ENCODE data around the gene GPRIN2. TPM values are rescaled to one million over a fixed set of nuclear protein-coding genes. Genes with fewer than 3 reads are reported as not detected.

The GPRIN2 gene
- total and polyA plus RNA-seq, 7 experiments from 2014 or later = not detected

GRCh38 chr10:46549171-46550075 is 7.0 kb downstream of the GPRIN2 start:
- intact Hi-C loops (cut with micrococcal nuclease) = no loop called here
- Histone ChIP-seq H3K27me3 (ENCODE audit: control insufficient read depth in 2 of 2, insufficient read depth in 2 of 2, low read length in 2 of 2) (peaks cover 0 to 2% of the 10 kb centered on the region in 2 donors), H3K27ac (ENCODE audit: low read depth, low read length) (no peak overlapping the region), H3K4me3 (ENCODE audit: low read length) (no peak overlapping the region), H3K9me3 (ENCODE audit: control insufficient read depth in 2 of 3, low read length in 3 of 3) (no peaks in the 10 kb centered on the region), H3K36me3 (ENCODE audit: control insufficient read depth in 2 of 3, insufficient read depth in 3 of 3, low read length in 3 of 3) (no peaks in the 10 kb centered on the region), H3K4me1 (ENCODE audit: control insufficient read depth in 2 of 2, insufficient read depth in 2 of 2, low read length in 2 of 2) (no peaks in the 10 kb centered on the region)
- peak in 3 of 9 donors; percentile 7 to 19 (median 10) for DNase-seq
- ChIA-PET CTCF (no interaction called here), POLR2A (no interaction called here)
- Mint-ChIP-seq H3K4me1 (no peaks in the 10 kb centered on the region), H3K27ac (no peak overlapping the region), H3K36me3 (no peaks in the 10 kb centered on the region), H3K27me3 (peaks cover 0 to 4% (median 0%) of the 10 kb centered on the region in 5 donors), H3K9me3 (no peaks in the 10 kb centered on the region), H3K4me3 (no peak overlapping the region)
- no peak for ATAC-seq

- Histone ChIP-seq H3K27ac (ENCODE audit: low read depth, low read length) (no peak overlapping the region), H3K27me3 (ENCODE audit: control insufficient read depth in 2 of 2, insufficient read depth in 2 of 2, low read length in 2 of 2) (peaks cover 0 to 2% of the 10 kb centered on the region in 2 donors), H3K4me1 (ENCODE audit: control insufficient read depth in 2 of 2, insufficient read depth in 2 of 2, low read length in 2 of 2) (no peaks in the 10 kb centered on the region), H3K9me3 (ENCODE audit: control insufficient read depth in 2 of 3, low read length in 3 of 3) (no peaks in the 10 kb centered on the region), H3K4me3 (ENCODE audit: low read length) (no peak overlapping the region), H3K36me3 (ENCODE audit: control insufficient read depth in 2 of 3, insufficient read depth in 3 of 3, low read length in 3 of 3) (no peaks in the 10 kb centered on the region)
- Mint-ChIP-seq H3K27me3 (peaks cover 0 to 10% (median 0%) of the 10 kb centered on the region in 5 donors), H3K27ac (no peak overlapping the region), H3K36me3 (no peaks in the 10 kb centered on the region), H3K9me3 (no peaks in the 10 kb centered on the region), H3K4me1 (no peaks in the 10 kb centered on the region), H3K4me3 (no peak overlapping the region)
- ChIA-PET CTCF (no interaction called here), POLR2A (no interaction called here)
- DNase-seq (peak in 2 of 9 donors; percentile 4 to 19), ATAC-seq (no peak)
- intact Hi-C loops (cut with micrococcal nuclease) = no loop called here
These were observed 7.9 kb downstream of the GPRIN2 start for GRCh38 chr10:46548498-46549090.

GRCh38 chr10:46547541-46548497 is 8.6 kb downstream of the GPRIN2 start:
- no peaks in the 10 kb centered on the region for H3K4me1 Mint-ChIP-seq
- H3K36me3 Mint-ChIP-seq = no peaks in the 10 kb centered on the region
- Histone ChIP-seq H3K4me3 (ENCODE audit: low read length) (no peak overlapping the region), H3K27me3 (ENCODE audit: control insufficient read depth in 2 of 2, insufficient read depth in 2 of 2, low read length in 2 of 2) (peaks cover 0 to 2% of the 10 kb centered on the region in 2 donors), H3K36me3 (ENCODE audit: control insufficient read depth in 2 of 3, insufficient read depth in 3 of 3, low read length in 3 of 3) (no peaks in the 10 kb centered on the region), H3K4me1 (ENCODE audit: control insufficient read depth in 2 of 2, insufficient read depth in 2 of 2, low read length in 2 of 2) (no peaks in the 10 kb centered on the region), H3K27ac (ENCODE audit: low read depth, low read length) (no peak overlapping the region), H3K9me3 (ENCODE audit: control insufficient read depth in 2 of 3, low read length in 3 of 3) (no peaks in the 10 kb centered on the region)
- H3K9me3 Mint-ChIP-seq = no peaks in the 10 kb centered on the region
- ChIA-PET POLR2A (no interaction called here), CTCF (no interaction called here)
- ATAC-seq (no peak), DNase-seq (peak in 2 of 9 donors; percentile 3 to 8)
- H3K27me3 Mint-ChIP-seq = peaks cover 4 to 17% (median 6%) of the 10 kb centered on the region in 5 donors
- no peak overlapping the region for H3K27ac Mint-ChIP-seq
- intact Hi-C loops (cut with micrococcal nuclease) = no loop called here
- H3K4me3 Mint-ChIP-seq = no peak overlapping the region

- H3K4me1 ChIP-seq (ENCODE audit: control insufficient read depth in 2 of 2, insufficient read depth in 2 of 2, low read length in 2 of 2) = no peaks in the 10 kb centered on the region
- POLR2A ChIA-PET = no interaction called here
- H3K27me3 Mint-ChIP-seq = peaks cover 13 to 27% (median 15%) of the 10 kb centered on the region in 5 donors
- H3K36me3 ChIP-seq (ENCODE audit: control insufficient read depth in 2 of 3, insufficient read depth in 3 of 3, low read length in 3 of 3) = no peaks in the 10 kb centered on the region
- H3K9me3 ChIP-seq (ENCODE audit: control insufficient read depth in 2 of 3, low read length in 3 of 3) = no peaks in the 10 kb centered on the region
- H3K36me3 Mint-ChIP-seq = peaks cover 0 to 4% (median 0%) of the 10 kb centered on the region in 5 donors
- intact Hi-C loops (cut with micrococcal nuclease) = no loop called here
- CTCF ChIA-PET = no interaction called here
- H3K4me3 ChIP-seq (ENCODE audit: low read length) = no peak overlapping the region
- H3K27ac ChIP-seq (ENCODE audit: low read depth, low read length) = no peak overlapping the region
- no peak overlapping the region for H3K27ac Mint-ChIP-seq
- peaks cover 0 to 1% (median 0%) of the 10 kb centered on the region in 11 donors for H3K9me3 Mint-ChIP-seq
- peaks cover 0 to 2% of the 10 kb centered on the region in 2 donors for H3K27me3 ChIP-seq (ENCODE audit: control insufficient read depth in 2 of 2, insufficient read depth in 2 of 2, low read length in 2 of 2)
- H3K4me1 Mint-ChIP-seq = peaks cover 0 to 7% (median 0%) of the 10 kb centered on the region in 7 donors
- DNase-seq (peak in 3 of 9 donors; percentile 6 to 20 (median 7)), ATAC-seq (no peak)
- no peak overlapping the region for H3K4me3 Mint-ChIP-seq
These were observed 9.6 kb downstream of the GPRIN2 start for GRCh38 chr10:46546591-46547540.

GRCh38 chr10:46545861-46546590 is 10.4 kb downstream of the GPRIN2 start:
- no peak overlapping the region for H3K27ac Mint-ChIP-seq
- H3K9me3 Mint-ChIP-seq = peaks cover 0 to 1% (median 0%) of the 10 kb centered on the region in 11 donors
- ATAC-seq (no peak), DNase-seq (peak in 2 of 9 donors; percentile 3 to 18)
- H3K4me3 Mint-ChIP-seq = no peak overlapping the region
- Histone ChIP-seq H3K4me1 (ENCODE audit: control insufficient read depth in 2 of 2, insufficient read depth in 2 of 2, low read length in 2 of 2) (no peaks in the 10 kb centered on the region), H3K9me3 (ENCODE audit: control insufficient read depth in 2 of 3, low read length in 3 of 3) (no peaks in the 10 kb centered on the region), H3K27ac (ENCODE audit: low read depth, low read length) (no peak overlapping the region), H3K36me3 (ENCODE audit: control insufficient read depth in 2 of 3, insufficient read depth in 3 of 3, low read length in 3 of 3) (no peaks in the 10 kb centered on the region), H3K27me3 (ENCODE audit: control insufficient read depth in 2 of 2, insufficient read depth in 2 of 2, low read length in 2 of 2) (no peaks in the 10 kb centered on the region), H3K4me3 (ENCODE audit: low read length) (no peak overlapping the region)
- intact Hi-C loops (cut with micrococcal nuclease) = no loop called here
- H3K36me3 Mint-ChIP-seq = peaks cover 0 to 4% (median 0%) of the 10 kb centered on the region in 5 donors
- peaks cover 0 to 8% (median 0%) of the 10 kb centered on the region in 7 donors for H3K4me1 Mint-ChIP-seq
- CTCF ChIA-PET = no interaction called here
- peaks cover 14 to 28% (median 17%) of the 10 kb centered on the region in 5 donors for H3K27me3 Mint-ChIP-seq
- POLR2A ChIA-PET = no interaction called here

Measured in naive thymus-derived CD4-positive, alpha-beta T cell (primary cell).